ENCODE data around the gene SOX1.

Gene SOX1

GRCh38 chr13:112097770-112098169, 30.8 kb downstream of the SOX1 start:
- Histone ChIP-seq H3K27ac (ENCODE audit: low read depth, low read length, severe bottlenecking) (no peak overlapping the region), H3K36me3 (ENCODE audit: control insufficient read depth, insufficient read depth, low read length) (no peaks in the 10 kb centered on the region), H3K4me3 (ENCODE audit: extremely low read depth, insufficient read depth, low read length, poor library complexity, severe bottlenecking) (no peak overlapping the region), H3K4me1 (ENCODE audit: control insufficient read depth, insufficient read depth, low read length, poor library complexity, severe bottlenecking) (no peaks in the 10 kb centered on the region), H3K9me3 (ENCODE audit: control insufficient read depth, low read length) (no peaks in the 10 kb centered on the region)
- WGBS, 2 experiments (ENCODE audit: insufficient coverage in 2 of 2) = 89 to 92% methylated on average over 3 to 5 of the region's 10 CpGs

DNA sequence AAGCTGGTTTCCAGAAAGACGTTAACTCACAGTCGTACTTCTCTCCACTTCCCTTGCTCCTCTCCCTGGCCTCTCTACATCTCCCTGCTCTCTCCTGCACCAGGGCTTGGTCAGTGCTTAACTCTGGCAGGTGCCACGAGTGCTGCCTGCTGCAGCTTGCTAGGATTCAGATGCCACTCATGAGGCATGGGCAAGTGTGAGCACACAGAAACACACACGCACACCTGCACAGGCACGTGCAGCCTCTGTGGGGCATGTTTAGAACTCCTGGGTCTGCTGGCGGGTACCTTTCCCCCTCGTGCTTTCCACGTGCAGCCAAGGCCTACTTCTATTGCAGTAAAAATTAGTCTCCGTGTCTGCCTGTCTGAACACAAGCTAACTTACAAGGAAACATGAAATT, 31.8 kb downstream of the SOX1 start:
- no peaks in the 10 kb centered on the region for H3K36me3 ChIP-seq (ENCODE audit: control insufficient read depth, insufficient read depth, low read length)
- no peak overlapping the region for H3K27ac ChIP-seq (ENCODE audit: low read depth, low read length, severe bottlenecking)
- H3K4me3 ChIP-seq (ENCODE audit: extremely low read depth, insufficient read depth, low read length, poor library complexity, severe bottlenecking) = no peak overlapping the region
- no peaks in the 10 kb centered on the region for H3K4me1 ChIP-seq (ENCODE audit: control insufficient read depth, insufficient read depth, low read length, poor library complexity, severe bottlenecking)
- H3K9me3 ChIP-seq (ENCODE audit: control insufficient read depth, low read length) = no peaks in the 10 kb centered on the region
- 71 to 85% methylated on average over 6 to 7 of the region's 9 CpGs for WGBS, 2 experiments (ENCODE audit: insufficient coverage in 2 of 2)

GRCh38 chr13:112101360-112101930, 34.5 kb downstream of the SOX1 start:
- no peak overlapping the region for H3K27ac ChIP-seq (ENCODE audit: low read depth, low read length, severe bottlenecking)
- H3K4me3 ChIP-seq (ENCODE audit: extremely low read depth, insufficient read depth, low read length, poor library complexity, severe bottlenecking) = no peak overlapping the region
- H3K4me1 ChIP-seq (ENCODE audit: control insufficient read depth, insufficient read depth, low read length, poor library complexity, severe bottlenecking) = peaks cover 9% of the 10 kb centered on the region
- H3K36me3 ChIP-seq (ENCODE audit: control insufficient read depth, insufficient read depth, low read length) = no peaks in the 10 kb centered on the region
- WGBS, 2 experiments (ENCODE audit: insufficient coverage in 2 of 2) = 83 to 92% methylated on average over 6 to 7 of the region's 11 CpGs
- H3K9me3 ChIP-seq (ENCODE audit: control insufficient read depth, low read length) = no peaks in the 10 kb centered on the region

- Histone ChIP-seq H3K27ac (ENCODE audit: low read depth, low read length, severe bottlenecking) (no peak overlapping the region), H3K9me3 (ENCODE audit: control insufficient read depth, low read length) (no peaks in the 10 kb centered on the region), H3K36me3 (ENCODE audit: control insufficient read depth, insufficient read depth, low read length) (no peaks in the 10 kb centered on the region), H3K4me1 (ENCODE audit: control insufficient read depth, insufficient read depth, low read length, poor library complexity, severe bottlenecking) (peaks cover 9% of the 10 kb centered on the region), H3K4me3 (ENCODE audit: extremely low read depth, insufficient read depth, low read length, poor library complexity, severe bottlenecking) (no peak overlapping the region)
- WGBS, 2 experiments (ENCODE audit: insufficient coverage in 2 of 2) = 46 to 53% methylated on average over 4 to 5 of the region's 7 CpGs
These were observed 35.3 kb downstream of the SOX1 start for GRCh38 chr13:112102243-112102642.

- whole genome bisulfite sequencing, 2 experiments (ENCODE audit: insufficient coverage in 2 of 2) = 0 to 31% methylated on average over 1 to 2 of the region's 19 CpGs
- Histone ChIP-seq H3K36me3 (ENCODE audit: control insufficient read depth, insufficient read depth, low read length) (no peaks in the 10 kb centered on the region), H3K27ac (ENCODE audit: low read depth, low read length, severe bottlenecking) (no peak overlapping the region), H3K4me3 (ENCODE audit: extremely low read depth, insufficient read depth, low read length, poor library complexity, severe bottlenecking) (no peak overlapping the region), H3K4me1 (ENCODE audit: control insufficient read depth, insufficient read depth, low read length, poor library complexity, severe bottlenecking) (peaks cover 9% of the 10 kb centered on the region), H3K9me3 (ENCODE audit: control insufficient read depth, low read length) (no peaks in the 10 kb centered on the region)
These were observed 36.4 kb downstream of the SOX1 start for GRCh38 chr13:112103260-112103838.

GRCh38 chr13:112103961-112104880, 37.3 kb downstream of the SOX1 start:
- no peak overlapping the region for H3K27ac ChIP-seq (ENCODE audit: low read depth, low read length, severe bottlenecking)
- WGBS, 2 experiments (ENCODE audit: insufficient coverage in 2 of 2) = 1 to 2% methylated on average over 53 to 75 of the region's 76 CpGs
- H3K4me3 ChIP-seq (ENCODE audit: extremely low read depth, insufficient read depth, low read length, poor library complexity, severe bottlenecking) = no peak overlapping the region
- peaks cover 9% of the 10 kb centered on the region for H3K4me1 ChIP-seq (ENCODE audit: control insufficient read depth, insufficient read depth, low read length, poor library complexity, severe bottlenecking)
- no peaks in the 10 kb centered on the region for H3K9me3 ChIP-seq (ENCODE audit: control insufficient read depth, low read length)
- no peaks in the 10 kb centered on the region for H3K36me3 ChIP-seq (ENCODE audit: control insufficient read depth, insufficient read depth, low read length)

DNA sequence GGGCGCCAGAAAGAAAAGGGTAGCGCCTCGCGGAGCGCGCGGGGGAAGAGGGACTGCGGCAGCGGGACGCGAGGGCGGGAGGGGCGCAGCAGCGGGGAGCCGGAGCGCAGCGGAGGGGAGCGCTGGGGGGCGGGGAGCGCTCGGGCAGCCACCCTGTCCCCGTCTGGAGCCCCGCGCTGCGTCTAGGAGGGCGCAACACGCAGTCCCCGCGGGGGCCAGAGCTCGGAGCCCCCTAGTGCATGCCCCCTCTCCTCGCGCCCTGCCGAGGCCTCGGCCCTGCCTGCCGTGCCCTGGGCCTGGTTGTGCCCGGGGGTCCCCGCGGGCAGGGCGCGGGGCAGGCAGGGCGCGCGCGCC, 37.9 kb downstream of the SOX1 start:
- peaks cover 9% of the 10 kb centered on the region for H3K4me1 ChIP-seq (ENCODE audit: control insufficient read depth, insufficient read depth, low read length, poor library complexity, severe bottlenecking)
- no peak overlapping the region for H3K4me3 ChIP-seq (ENCODE audit: extremely low read depth, insufficient read depth, low read length, poor library complexity, severe bottlenecking)
- H3K36me3 ChIP-seq (ENCODE audit: control insufficient read depth, insufficient read depth, low read length) = no peaks in the 10 kb centered on the region
- WGBS, 2 experiments (ENCODE audit: insufficient coverage in 2 of 2) = 0 to 1% methylated on average over 15 to 24 of the region's 44 CpGs
- no peak overlapping the region for H3K27ac ChIP-seq (ENCODE audit: low read depth, low read length, severe bottlenecking)
- no peaks in the 10 kb centered on the region for H3K9me3 ChIP-seq (ENCODE audit: control insufficient read depth, low read length)

DNA sequence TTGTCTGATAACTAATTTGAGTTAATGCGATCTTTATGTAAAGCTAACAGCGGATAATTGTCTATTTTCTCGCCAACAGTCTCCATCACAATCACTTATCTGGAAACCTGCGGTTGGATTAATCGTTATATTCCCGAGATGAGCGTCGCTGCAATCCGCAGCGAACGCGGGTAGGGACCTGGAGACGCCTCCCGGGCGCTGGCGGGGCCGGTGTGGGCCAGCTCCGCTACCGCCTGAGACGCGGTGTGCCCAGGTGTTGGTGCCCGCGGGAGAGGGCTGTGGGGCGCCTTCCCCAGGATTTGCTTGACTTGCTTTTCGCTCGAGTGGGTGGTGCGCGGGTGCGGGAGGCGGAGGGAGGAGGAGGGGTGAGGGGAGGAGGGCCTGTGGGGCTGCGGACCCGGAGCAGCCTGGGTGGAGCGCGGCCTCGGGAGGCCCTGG, 38.3 kb downstream of the SOX1 start:
- 1 to 2% methylated on average over 27 to 28 of the region's 35 CpGs for WGBS, 2 experiments (ENCODE audit: insufficient coverage in 2 of 2)
- H3K4me3 ChIP-seq (ENCODE audit: extremely low read depth, insufficient read depth, low read length, poor library complexity, severe bottlenecking) = no peak overlapping the region
- H3K9me3 ChIP-seq (ENCODE audit: control insufficient read depth, low read length) = no peaks in the 10 kb centered on the region
- no peaks in the 10 kb centered on the region for H3K36me3 ChIP-seq (ENCODE audit: control insufficient read depth, insufficient read depth, low read length)
- peaks cover 9% of the 10 kb centered on the region for H3K4me1 ChIP-seq (ENCODE audit: control insufficient read depth, insufficient read depth, low read length, poor library complexity, severe bottlenecking)
- no peak overlapping the region for H3K27ac ChIP-seq (ENCODE audit: low read depth, low read length, severe bottlenecking)

DNA sequence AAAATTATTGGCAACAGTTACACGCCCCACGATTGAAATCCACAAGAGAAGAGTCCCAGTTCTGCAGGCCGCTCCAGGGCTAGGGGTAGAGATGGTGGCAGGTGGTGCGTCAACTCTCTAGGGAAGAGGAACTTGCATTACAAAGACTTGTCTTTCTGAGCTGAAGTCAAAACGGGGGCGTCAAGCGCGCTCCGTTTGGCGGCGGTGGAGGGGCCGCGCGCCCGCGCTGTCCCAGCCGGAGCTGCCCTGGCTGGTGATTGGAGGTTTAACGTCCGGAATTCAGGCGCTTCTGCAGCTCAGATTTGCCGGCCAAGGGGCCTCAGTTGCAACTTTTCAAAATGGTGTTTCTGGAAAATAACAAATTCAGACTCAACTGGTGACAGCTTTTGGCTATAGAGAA, 38.9 kb downstream of the SOX1 start:
- H3K4me1 ChIP-seq (ENCODE audit: control insufficient read depth, insufficient read depth, low read length, poor library complexity, severe bottlenecking) = peaks cover 9% of the 10 kb centered on the region
- no peaks in the 10 kb centered on the region for H3K9me3 ChIP-seq (ENCODE audit: control insufficient read depth, low read length)
- WGBS, 2 experiments (ENCODE audit: insufficient coverage in 2 of 2) = 1 to 3% methylated on average over 4 to 15 of the region's 21 CpGs

DNA sequence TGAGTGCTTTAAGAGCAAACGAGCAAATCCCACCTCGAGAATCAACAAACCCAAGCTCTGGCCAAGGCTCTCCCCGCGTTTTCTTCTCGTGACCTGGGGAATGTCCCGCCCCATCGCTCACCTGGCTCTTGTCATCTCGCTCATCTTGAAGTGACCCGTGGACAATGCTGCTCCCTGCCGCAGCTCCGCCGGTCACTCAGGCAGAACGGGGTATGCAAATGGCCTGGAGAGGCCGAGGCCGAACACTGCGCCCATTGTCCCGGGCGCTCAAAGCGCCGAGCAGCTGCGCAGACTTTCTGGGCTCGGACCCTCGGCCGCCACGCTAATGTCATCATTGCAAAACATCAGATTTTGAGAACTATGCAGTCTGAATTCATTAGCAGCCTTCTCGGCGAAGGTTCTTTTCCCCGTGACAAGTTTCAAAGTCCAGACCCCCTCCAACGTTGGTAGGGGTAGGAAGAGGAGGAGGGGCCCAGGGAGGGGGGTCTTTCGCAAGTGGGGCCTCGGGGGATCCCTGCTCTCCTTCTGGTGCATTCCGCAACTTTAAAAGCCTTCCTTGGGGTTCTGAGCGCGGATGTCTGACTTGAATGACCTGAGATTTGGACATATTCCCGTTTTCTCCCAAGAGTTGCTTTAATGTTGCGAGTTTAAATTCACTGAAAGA, 39.7 kb downstream of the SOX1 start:
- H3K9me3 ChIP-seq (ENCODE audit: control insufficient read depth, low read length) = no peaks in the 10 kb centered on the region
- no peak overlapping the region for H3K4me3 ChIP-seq (ENCODE audit: extremely low read depth, insufficient read depth, low read length, poor library complexity, severe bottlenecking)
- peaks cover 9% of the 10 kb centered on the region for H3K4me1 ChIP-seq (ENCODE audit: control insufficient read depth, insufficient read depth, low read length, poor library complexity, severe bottlenecking)
- no peaks in the 10 kb centered on the region for H3K36me3 ChIP-seq (ENCODE audit: control insufficient read depth, insufficient read depth, low read length)
- 10 to 13% methylated on average over 32 of the region's 36 CpGs for WGBS, 2 experiments (ENCODE audit: insufficient coverage in 2 of 2)
- no peak overlapping the region for H3K27ac ChIP-seq (ENCODE audit: low read depth, low read length, severe bottlenecking)

More for the DNA sequence above, 38.9 kb downstream of the SOX1 start:
- H3K4me3 ChIP-seq (ENCODE audit: extremely low read depth, insufficient read depth, low read length, poor library complexity, severe bottlenecking) = no peak overlapping the region
- H3K36me3 ChIP-seq (ENCODE audit: control insufficient read depth, insufficient read depth, low read length) = no peaks in the 10 kb centered on the region
- no peak overlapping the region for H3K27ac ChIP-seq (ENCODE audit: low read depth, low read length, severe bottlenecking)
